Suprapubic skin (tissue), 4 donors: ENCODE data around the gene SOST. TPM values are rescaled to one million over a fixed set of nuclear protein-coding genes. Genes with fewer than 3 reads are reported as not detected.

Experiments used
- DNase-seq, 2 donors: peaks; one replicate each; pipeline ENCODE4 v3.0.0-alpha.2; 2019; ENCODE audit warnings: low spot score in 2 of 2
- H3K27ac ChIP-seq: fragments of 200-600 bp; sonication (generic); one replicate; pipeline ENCODE4 v1.5.1; 2019
- H3K27me3 ChIP-seq: fragments of 200-600 bp; sonication (generic); one replicate; pipeline ENCODE4 v1.5.1; 2019
- H3K36me3 ChIP-seq: fragments of 200-600 bp; sonication (generic); one replicate; pipeline ENCODE4 v1.5.1; 2019
- H3K4me1 ChIP-seq: fragments of 200-600 bp; sonication (generic); one replicate; pipeline ENCODE4 v1.5.1; 2019
- H3K4me3 ChIP-seq: fragments of 200-600 bp; sonication (generic); one replicate; pipeline ENCODE4 v1.5.1; 2019; ENCODE audit warnings: mild to moderate bottlenecking
- H3K9me3 ChIP-seq: fragments of 200-600 bp; sonication (generic); one replicate; pipeline ENCODE4 v1.5.1; 2019
- CTCF ChIP-seq, 2 donors: fragments of 200-600 bp in 1 of 2; fragments of 450-650 bp in 1 of 2; sonication (generic) in 1 of 2; IDR thresholded peaks; one replicate each; pipeline ENCODE4 v1.5.1; 2016 to 2019; ENCODE audit warnings: antibody characterized with exemption in 2 of 2, mild to moderate bottlenecking in 1 of 2, moderate library complexity in 1 of 2
- EP300 ChIP-seq: sonication (generic); formaldehyde crosslinking; IDR thresholded peaks from one replicate; pipeline ENCODE4 v1.6.1; 2017; ENCODE audit warnings: antibody characterized with exemption
- POLR2A ChIP-seq, 2 donors: fragments of 450-650 bp; IDR thresholded peaks; one replicate each; pipeline ENCODE4 v1.6.1; 2017; ENCODE audit warnings: antibody characterized with exemption in 2 of 2, mild to moderate bottlenecking in 2 of 2, moderate library complexity in 2 of 2
- POLR2AphosphoS5 ChIP-seq, 3 donors: sonication (generic); formaldehyde crosslinking; IDR thresholded peaks; one replicate each; pipeline ENCODE4 v1.6.1; 2017; ENCODE audit warnings: antibody characterized with exemption in 3 of 3
- WGBS: methylation state at CpG from one replicate; pipeline ENCODE4 v1.1.5; 2018; 5-methylcytosine and 5-hydroxymethylcytosine counted together
- total RNA-seq, 4 donors: library from RNA; depleted of rRNA; stranded (reverse); fragments of >200 nt; gene quantifications; one replicate each; pipeline ENCODE4 v1.1.0, GENCODE V29; 2016

SOST gene
- total RNA-seq, 4 donors from 2014 or later = not detected

- Histone ChIP-seq H3K36me3 (no peaks in the 10 kb centered on the region), H3K27ac (no peak overlapping the region), H3K27me3 (peaks cover under 1% of the 10 kb centered on the region), H3K9me3 (no peaks in the 10 kb centered on the region), H3K4me1 (peaks cover 13% of the 10 kb centered on the region), H3K4me3 (no peak overlapping the region)
- WGBS = 73% methylated on average over 6 of the region's 6 CpGs
- no peak for DNase-seq
- TF ChIP-seq EP300 = no peak
- no peak for TF ChIP-seq POLR2AphosphoS5 (IDR thresholded peaks at IDR 0.05)
- TF ChIP-seq CTCF (IDR thresholded peaks at IDR 0.05) = no peak
- TF ChIP-seq POLR2A (IDR thresholded peaks at IDR 0.05) = no peak
Measured at GRCh38 chr17:43712397-43712796, 46.2 kb downstream of the SOST start.

- TF ChIP-seq CTCF (IDR thresholded peaks at IDR 0.05) (no peak), EP300 (no peak), POLR2AphosphoS5 (IDR thresholded peaks at IDR 0.05) (no peak), POLR2A (IDR thresholded peaks at IDR 0.05) (no peak)
- Histone ChIP-seq H3K27ac (no peak overlapping the region), H3K4me3 (no peak overlapping the region), H3K4me1 (peaks cover 22% of the 10 kb centered on the region), H3K9me3 (no peaks in the 10 kb centered on the region), H3K27me3 (peaks cover 10% of the 10 kb centered on the region), H3K36me3 (no peaks in the 10 kb centered on the region)
- 79% methylated on average over 6 of the region's 6 CpGs for WGBS
- DNase-seq = no peak
Measured at GRCh38 chr17:43710101-43710500, 48.5 kb downstream of the SOST start.

GRCh38 chr17:43709210-43709609 lies 49.4 kb downstream of the SOST start:
- peaks cover 14% of the 10 kb centered on the region for H3K27me3 ChIP-seq
- H3K36me3 ChIP-seq = no peaks in the 10 kb centered on the region
- H3K4me1 ChIP-seq = peaks cover 22% of the 10 kb centered on the region
- 78% methylated on average over 4 of the region's 4 CpGs for WGBS
- H3K27ac ChIP-seq = no peak overlapping the region
- TF ChIP-seq CTCF (IDR thresholded peaks at IDR 0.05) = no peak
- no peak for TF ChIP-seq POLR2AphosphoS5 (IDR thresholded peaks at IDR 0.05)
- H3K4me3 ChIP-seq = no peak overlapping the region
- H3K9me3 ChIP-seq = no peaks in the 10 kb centered on the region
- no peak for DNase-seq

GRCh38 chr17:43707184-43707583 lies 51.4 kb downstream of the SOST start:
- Histone ChIP-seq H3K36me3 (no peaks in the 10 kb centered on the region), H3K27me3 (peaks cover 14% of the 10 kb centered on the region), H3K9me3 (no peaks in the 10 kb centered on the region), H3K4me3 (no peak overlapping the region), H3K27ac (no peak overlapping the region), H3K4me1 (peaks cover 9% of the 10 kb centered on the region)
- TF ChIP-seq POLR2AphosphoS5 (IDR thresholded peaks at IDR 0.05) (no peak), EP300 (no peak)
- no peak for DNase-seq
- 58% methylated on average over 2 of the region's 5 CpGs for WGBS

- TF ChIP-seq CTCF (IDR thresholded peaks at IDR 0.05) = no peak
- TF ChIP-seq POLR2AphosphoS5 (IDR thresholded peaks at IDR 0.05) = no peak
- TF ChIP-seq POLR2A (IDR thresholded peaks at IDR 0.05) = no peak
- TF ChIP-seq EP300 = no peak
- no peak for DNase-seq
- Histone ChIP-seq H3K27ac (no peak overlapping the region), H3K27me3 (peaks cover 14% of the 10 kb centered on the region), H3K36me3 (no peaks in the 10 kb centered on the region), H3K4me1 (peaks cover 12% of the 10 kb centered on the region), H3K9me3 (no peaks in the 10 kb centered on the region), H3K4me3 (no peak overlapping the region)
- WGBS = 64% methylated on average over 5 of the region's 5 CpGs
Measured at GRCh38 chr17:43706235-43706634, 52.4 kb downstream of the SOST start.

Other genes with a start within 250 kb of the SOST start
- gene ETV4, start 212.5 kb downstream of the SOST start, total RNA-seq = 1 to 10 TPM; 5.6 to 7.1 (median 6.3) TPM
- 1 to 10 TPM; 2.7 to 6.4 (median 4.2) TPM for gene MEOX1, start 96.9 kb downstream of the SOST start, total RNA-seq
- 10 to 100 TPM; 34.8 to 48.5 (median 42.7) TPM for gene DUSP3, start 20.2 kb upstream of the SOST start, total RNA-seq
- gene CFAP97D1, start 21.6 kb upstream of the SOST start, total RNA-seq = under 1 TPM in 3 of 4 donors, not detected in 1; 0.10 to 0.48 (median 0.13) TPM
- 1 to 10 TPM; 5.4 to 8.0 (median 5.9) TPM for gene MPP3, start 74.4 kb upstream of the SOST start, total RNA-seq
- 10 to 100 TPM in 2 of 4 donors, 1 to 10 TPM in 2; 6.8 to 21.4 (median 9.5) TPM for gene CD300LG, start 88.4 kb upstream of the SOST start, total RNA-seq
- gene MPP2, start 148.7 kb upstream of the SOST start, total RNA-seq = 1 to 10 TPM; 2.3 to 2.7 (median 2.5) TPM
- gene PPY, start 183.7 kb upstream of the SOST start, total RNA-seq = not detected
- not detected for gene PYY, start 195.1 kb upstream of the SOST start, total RNA-seq
- gene NAGS, start 245.8 kb upstream of the SOST start, total RNA-seq = 1 to 10 TPM in 2 of 4 donors, under 1 TPM in 2; 0.73 to 1.9 (median 0.99) TPM